EL (cell line): ENCODE data around the gene ZNF532.
"Not testable (repeated sequence)": the region's sequence is repeated elsewhere in the genome, so short reads cannot be mapped to it uniquely, and the experiment has no call there.

Source experiments
- DNase-seq: peaks from one replicate; pipeline ENCODE4 v3.0.0-alpha.2; 2016

The ZNF532 gene

DNA sequence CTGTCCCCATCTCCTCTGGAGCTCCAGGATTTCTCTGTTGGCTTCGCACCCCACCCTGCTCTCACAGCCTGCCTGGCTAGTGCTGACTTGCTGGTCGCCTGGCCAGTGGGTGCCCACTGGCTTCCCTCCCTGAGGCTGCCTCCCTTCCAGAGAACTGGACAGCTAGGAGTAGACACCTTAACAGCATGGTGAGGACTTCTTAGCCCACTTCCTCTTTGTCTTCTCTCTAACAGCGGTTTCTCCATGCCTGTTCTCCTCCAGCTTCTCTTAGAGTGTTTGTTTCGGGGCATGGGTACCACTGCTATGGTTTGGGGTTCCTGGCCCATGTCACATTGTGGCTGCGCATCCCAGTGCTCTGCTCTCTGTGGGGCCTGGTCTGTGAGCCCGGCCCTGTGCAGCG is 37.1 kb downstream of the ZNF532 start:
- DNase-seq = no peak

- DNase-seq = no peak
Observed at GRCh38 chr18:58902961-58903360, 38.3 kb downstream of the ZNF532 start.

DNA sequence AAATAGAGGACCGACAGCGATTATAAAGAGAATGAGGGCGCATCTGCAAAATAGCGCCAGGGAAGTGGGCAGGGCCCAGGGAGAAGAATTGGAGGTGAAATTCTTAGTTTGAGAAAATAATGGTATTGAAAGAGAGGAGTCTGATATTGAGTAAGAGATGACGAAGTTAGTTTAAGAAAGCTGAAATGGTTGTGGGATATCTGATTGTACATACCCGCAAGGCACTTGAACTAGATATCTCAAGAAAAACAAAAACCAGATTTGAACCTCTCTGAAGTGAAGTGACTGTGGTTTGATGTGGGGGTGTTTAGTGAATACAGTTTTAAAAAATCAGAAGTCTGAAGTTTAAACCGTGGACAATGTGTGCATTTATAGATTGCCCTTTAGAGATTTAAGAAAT is 38.9 kb downstream of the ZNF532 start:
- no peak for DNase-seq

GRCh38 chr18:58905777-58906428 is 41.2 kb downstream of the ZNF532 start:
- no peak for DNase-seq

DNA sequence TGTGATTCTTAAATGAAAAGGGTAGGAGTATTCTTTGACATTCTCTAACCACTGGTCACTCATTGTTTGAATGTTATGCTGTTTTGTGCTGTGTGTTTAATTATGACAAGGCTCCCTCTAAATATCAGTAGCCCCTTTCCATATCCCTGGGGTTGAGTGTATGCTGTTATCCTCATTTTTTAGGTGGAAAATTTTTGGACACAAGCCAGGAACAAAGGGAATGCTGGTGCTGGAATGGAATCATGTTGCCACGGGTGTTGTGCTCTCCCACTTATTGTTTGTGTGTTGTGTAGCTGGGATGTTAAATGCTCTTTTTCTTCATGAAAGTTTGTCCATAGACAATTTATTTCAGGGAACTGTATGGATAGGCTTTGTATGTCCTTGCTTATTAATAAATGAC is 43.3 kb downstream of the ZNF532 start:
- no peak for DNase-seq

- no peak for DNase-seq
Observed at GRCh38 chr18:58909521-58909920, 44.8 kb downstream of the ZNF532 start.

GRCh38 chr18:58911241-58911640 is 46.6 kb downstream of the ZNF532 start:
- DNase-seq = no peak

DNA sequence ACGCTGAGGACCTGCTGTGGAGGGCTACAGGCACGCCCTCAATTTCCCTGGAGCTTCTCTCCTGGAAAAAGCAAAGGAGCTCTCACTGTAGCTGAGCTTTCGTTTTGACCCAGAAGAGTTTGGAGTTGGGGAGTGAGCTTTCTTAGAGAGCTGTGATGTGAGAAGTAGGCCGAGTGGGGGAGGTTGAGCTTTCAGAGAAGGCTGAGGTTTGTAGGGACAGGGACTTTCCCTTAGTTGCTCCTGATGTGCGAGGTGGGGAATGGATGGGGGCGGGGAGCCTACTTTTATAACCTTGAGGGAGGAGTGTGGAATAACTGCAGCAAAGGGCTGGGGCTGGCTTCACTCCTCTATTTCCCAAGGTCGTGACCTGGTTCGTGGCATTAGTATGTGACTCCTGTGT is 47.1 kb downstream of the ZNF532 start:
- no peak for DNase-seq

DNA sequence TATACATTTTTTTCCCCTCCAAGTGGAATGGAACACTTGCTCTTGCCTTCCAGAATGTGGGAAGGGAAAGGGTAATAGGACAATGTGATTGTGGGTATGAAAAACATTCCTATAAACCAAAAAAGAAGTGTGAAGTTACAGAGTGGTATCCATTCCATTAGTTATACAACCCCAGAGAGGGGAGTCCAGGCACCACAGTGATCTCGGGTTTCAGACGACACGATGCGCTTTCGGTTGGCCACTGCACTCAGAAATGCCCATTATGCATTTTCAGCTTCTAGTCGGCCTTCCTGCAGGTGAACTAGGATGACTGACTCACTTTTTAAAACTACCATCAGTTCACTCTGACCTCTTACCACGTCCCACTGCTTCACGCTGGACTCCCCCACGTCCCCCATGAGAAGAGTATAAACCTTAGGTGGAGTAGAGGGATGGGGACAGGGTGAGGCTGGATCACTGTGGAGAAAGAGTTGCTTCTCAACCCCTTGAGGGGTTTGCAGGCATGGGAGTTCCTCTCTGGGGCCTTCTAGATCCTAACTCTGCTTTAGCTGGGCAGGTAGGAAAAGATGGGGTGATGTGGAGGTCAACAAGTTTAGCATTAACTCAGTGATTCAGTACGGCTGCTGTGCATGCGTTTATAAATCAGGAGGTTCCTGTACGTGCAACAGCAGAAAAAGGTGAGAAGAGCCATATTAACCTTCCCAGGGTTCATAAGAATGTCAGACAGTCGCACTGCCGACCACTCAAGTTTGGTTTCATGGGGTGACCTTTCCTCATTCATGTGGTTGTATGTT is 50.5 kb downstream of the ZNF532 start:
- no peak for DNase-seq

DNA sequence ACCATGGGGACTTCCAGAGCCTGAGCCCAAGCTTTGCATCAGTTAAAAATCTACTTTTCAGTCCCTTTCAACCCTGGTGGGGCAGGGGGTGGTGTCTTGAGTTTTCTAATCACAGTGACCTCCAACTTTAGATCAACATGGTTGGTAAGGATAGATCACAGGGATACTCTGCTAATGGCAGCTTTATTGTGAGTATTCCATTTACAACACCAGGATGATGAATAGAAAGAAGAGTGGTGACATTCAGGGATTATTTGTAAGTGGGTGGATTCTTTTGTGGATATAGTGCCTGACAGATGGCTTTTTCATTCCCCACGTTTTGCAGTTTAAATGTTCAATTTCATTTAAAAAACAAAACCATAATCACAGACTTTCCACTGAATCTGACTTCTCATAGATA is 51.3 kb downstream of the ZNF532 start:
- no peak for DNase-seq

- not testable (repeated sequence) for DNase-seq
Observed at GRCh38 chr18:58919934-58920333, 55.3 kb downstream of the ZNF532 start.

GRCh38 chr18:58922995-58923394 is 58.3 kb downstream of the ZNF532 start:
- DNase-seq = no peak

GRCh38 chr18:58924473-58924872 is 59.8 kb downstream of the ZNF532 start:
- DNase-seq = no peak

DNA sequence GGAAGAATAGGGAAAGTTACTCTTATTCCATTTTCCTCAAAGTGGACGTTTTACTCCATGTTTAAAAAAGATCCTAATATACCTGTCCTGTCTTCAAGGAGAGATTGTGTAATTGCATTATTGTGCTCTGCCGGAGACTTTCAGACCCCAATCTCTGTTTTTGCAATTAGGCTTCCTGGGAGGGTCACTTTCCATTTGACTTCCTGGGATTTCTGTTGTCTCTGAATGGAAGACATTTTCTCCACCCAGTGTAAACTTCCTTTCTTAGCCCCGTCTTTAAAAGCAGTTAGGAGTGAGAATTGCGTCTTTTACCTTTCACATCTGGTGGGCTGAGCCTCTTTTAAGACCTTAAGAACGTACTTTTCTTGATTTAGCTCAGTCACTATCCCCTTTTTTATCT is 63.0 kb downstream of the ZNF532 start:
- DNase-seq = no peak

DNA sequence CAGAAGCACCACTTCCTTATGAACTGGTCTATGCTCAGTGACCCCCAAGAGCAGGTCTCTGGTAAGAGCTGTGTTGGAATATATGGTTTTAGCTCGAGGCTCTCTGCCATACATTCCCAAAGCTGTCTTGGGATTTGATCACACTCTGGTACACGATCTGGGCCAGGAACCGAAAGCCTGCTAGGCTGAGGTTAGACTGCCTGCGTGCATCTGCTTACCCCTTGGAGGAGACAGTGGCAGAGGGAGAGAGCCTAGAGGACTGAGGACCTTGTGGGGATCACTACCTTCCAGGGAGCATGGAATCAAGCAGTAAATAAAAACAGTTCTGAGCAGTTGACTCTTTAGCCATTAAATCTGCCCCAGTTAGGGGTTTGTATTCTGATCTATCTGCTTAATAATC is 63.7 kb downstream of the ZNF532 start:
- DNase-seq = no peak

DNA sequence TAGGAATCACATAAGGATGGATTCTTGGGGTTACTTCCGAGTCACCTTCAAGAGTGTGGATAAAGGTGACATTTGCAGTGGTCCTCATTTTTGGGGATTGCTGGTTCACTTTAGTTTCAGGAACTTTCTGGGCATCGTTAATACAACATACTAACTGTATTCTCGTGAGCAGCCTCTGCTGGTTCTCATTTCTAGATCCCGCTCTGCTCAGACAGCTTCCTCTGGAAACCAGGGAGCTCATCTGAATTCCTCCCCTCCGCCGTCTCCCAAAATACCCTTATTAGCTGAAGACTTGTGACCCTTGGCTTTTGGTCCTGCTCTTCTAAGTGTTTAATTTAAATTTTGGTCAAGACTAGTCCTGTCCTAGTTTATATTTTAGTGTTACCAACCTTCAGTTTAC is 64.5 kb downstream of the ZNF532 start:
- DNase-seq = no peak

- no peak for DNase-seq
Observed at GRCh38 chr18:58934356-58934755, 69.7 kb downstream of the ZNF532 start.

DNA sequence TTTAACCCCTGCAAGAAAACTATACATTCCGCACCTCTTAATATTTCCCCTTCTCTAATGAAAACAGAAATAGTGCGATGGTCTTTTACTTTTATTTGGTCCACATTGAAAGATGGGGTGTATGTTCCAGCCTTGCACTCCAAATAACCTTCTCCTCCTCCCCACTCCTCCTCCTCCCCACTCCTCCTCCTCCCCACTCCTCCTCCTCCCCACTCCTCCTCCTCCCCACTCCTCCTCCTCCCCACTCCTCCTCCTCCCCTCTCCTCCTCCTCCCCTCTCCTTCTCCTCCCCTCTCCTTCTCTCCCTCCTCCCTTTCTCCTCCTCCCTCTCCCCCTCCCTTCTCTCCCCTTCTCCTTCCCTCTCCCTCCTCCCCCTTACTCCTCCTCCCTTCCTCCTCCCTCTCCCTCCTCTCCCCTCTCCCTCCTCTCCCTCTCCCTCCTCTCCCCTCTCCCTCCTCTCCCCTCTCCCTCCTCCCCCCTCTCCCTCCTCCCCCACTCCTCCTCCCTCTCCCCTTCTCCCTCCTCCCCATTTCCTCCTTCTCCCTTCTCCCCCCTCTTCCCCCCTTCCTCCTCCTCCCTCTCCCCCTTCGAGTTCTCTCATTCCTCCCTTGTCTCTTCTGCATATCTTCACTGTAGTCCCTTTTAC is 70.4 kb downstream of the ZNF532 start:
- no peak for DNase-seq

DNA sequence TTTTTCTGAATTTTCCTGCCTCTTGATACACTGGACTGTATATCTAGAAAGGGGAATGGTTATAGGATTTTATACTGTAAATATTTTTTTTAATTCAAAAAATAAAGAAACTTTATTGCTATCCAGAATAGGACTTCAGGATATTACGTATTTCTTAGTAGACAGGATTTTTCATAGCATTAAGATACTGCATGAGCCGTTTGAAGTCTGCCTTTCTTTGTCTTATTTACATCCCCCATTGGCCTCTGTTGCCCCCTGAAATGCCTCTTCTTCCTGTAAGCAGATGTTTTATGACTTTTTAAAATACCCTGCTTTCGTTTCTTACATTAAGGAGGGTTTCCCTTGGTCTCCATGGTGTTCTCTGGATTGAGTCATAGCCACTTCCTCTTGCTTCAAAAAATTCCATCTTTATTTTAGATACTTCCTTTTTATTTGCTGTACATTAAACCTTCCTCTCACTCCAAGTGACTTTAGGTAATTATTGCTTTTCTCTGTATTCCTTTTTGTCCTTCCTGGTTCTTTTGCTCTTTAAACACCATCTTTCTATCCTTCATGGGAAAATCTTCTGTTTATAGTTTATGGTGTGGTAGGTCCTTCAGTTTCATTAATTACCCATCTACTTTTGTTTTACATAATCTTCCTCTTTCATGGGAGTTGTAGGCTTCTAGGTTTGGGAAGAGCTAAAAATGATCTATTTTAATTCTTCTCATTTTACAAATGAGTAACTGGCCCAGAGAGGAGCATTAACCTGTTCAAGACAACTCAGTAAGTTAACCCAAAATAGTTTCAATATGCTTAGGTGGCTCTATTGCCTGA is 72.6 kb downstream of the ZNF532 start:
- peak; percentile 53 for DNase-seq

- DNase-seq = peak; percentile 19
Observed at GRCh38 chr18:58937887-58938267, 73.2 kb downstream of the ZNF532 start.

- DNase-seq = no peak
Observed at GRCh38 chr18:58941426-58942099, 76.9 kb downstream of the ZNF532 start.

GRCh38 chr18:58943896-58944295 is 79.2 kb downstream of the ZNF532 start:
- no peak for DNase-seq
